Measurements from ENCODE around the gene PKN3. TPM values are rescaled to one million over a fixed set of nuclear protein-coding genes. Genes with fewer than 3 reads are reported as not detected.
"Not testable (repeated sequence)": the region's sequence is repeated elsewhere in the genome, so short reads cannot be mapped to it uniquely, and the experiment has no call there.

Gene PKN3
- total RNA-seq, 2 donors from 2014 or later, result 4.5 to 8.6 TPM

GRCh38 chr9:128657796-128658195 is 44.5 kb upstream of the PKN3 start:
- H3K27me3 ChIP-seq, result no peaks in the 10 kb centered on the region
- peaks cover 0 to 6% of the 10 kb centered on the region in 2 donors for H3K4me1 ChIP-seq
- H3K36me3 ChIP-seq, result no peaks in the 10 kb centered on the region
- H3K9me3 ChIP-seq, result no peaks in the 10 kb centered on the region
- TF ChIP-seq CTCF (IDR thresholded peaks at IDR 0.05), result no peak
- no peak overlapping the region for H3K4me3 ChIP-seq
- no peak for DNase-seq (ENCODE audit: low spot score)
- H3K27ac ChIP-seq, result no peak overlapping the region

GRCh38 chr9:128666481-128666941 is 35.8 kb upstream of the PKN3 start:
- H3K27ac ChIP-seq; H3K36me3 ChIP-seq; H3K9me3 ChIP-seq; H3K27me3 ChIP-seq; H3K4me1 ChIP-seq; DNase-seq (ENCODE audit: low spot score); H3K4me3 ChIP-seq: not testable (repeated sequence)

GRCh38 chr9:128669786-128670185 is 32.5 kb upstream of the PKN3 start:
- Histone ChIP-seq H3K4me3 (no peak overlapping the region), H3K36me3 (no peaks in the 10 kb centered on the region), H3K4me1 (no peaks in the 10 kb centered on the region), H3K27ac (no peak overlapping the region), H3K9me3 (no peaks in the 10 kb centered on the region), H3K27me3 (no peaks in the 10 kb centered on the region)
- DNase-seq (ENCODE audit: low spot score), result no peak
- TF ChIP-seq CTCF (IDR thresholded peaks at IDR 0.05), result no peak

- H3K4me3 ChIP-seq, result no peak overlapping the region
Observed at GRCh38 chr9:128675382-128675781, 26.9 kb upstream of the PKN3 start.

GRCh38 chr9:128677794-128678193 is 24.5 kb upstream of the PKN3 start:
- no peaks in the 10 kb centered on the region for H3K27me3 ChIP-seq
- H3K4me1 ChIP-seq, result no peaks in the 10 kb centered on the region
- no peak for DNase-seq (ENCODE audit: low spot score)
- H3K27ac ChIP-seq, result no peak overlapping the region
- no peak for TF ChIP-seq CTCF (IDR thresholded peaks at IDR 0.05)
- no peak overlapping the region for H3K4me3 ChIP-seq
- no peaks in the 10 kb centered on the region for H3K9me3 ChIP-seq
- no peaks in the 10 kb centered on the region for H3K36me3 ChIP-seq

More at GRCh38 chr9:128675382-128675781, 26.9 kb upstream of the PKN3 start:
- Histone ChIP-seq H3K36me3 (no peaks in the 10 kb centered on the region), H3K27ac (no peak overlapping the region), H3K4me1 (no peaks in the 10 kb centered on the region), H3K9me3 (no peaks in the 10 kb centered on the region), H3K27me3 (no peaks in the 10 kb centered on the region)
- DNase-seq (ENCODE audit: low spot score), result no peak
- no peak for TF ChIP-seq CTCF (IDR thresholded peaks at IDR 0.05)

- H3K4me1 ChIP-seq, result peaks cover 0 to 31% of the 10 kb centered on the region in 2 donors
- DNase-seq (ENCODE audit: low spot score), result no peak
- no peak for TF ChIP-seq CTCF (IDR thresholded peaks at IDR 0.05)
- no peaks in the 10 kb centered on the region for H3K36me3 ChIP-seq
- peak overlapping the region; percentile 72 to 73 for H3K27ac ChIP-seq
- no peaks in the 10 kb centered on the region for H3K27me3 ChIP-seq
- peak overlapping the region; percentile 52 to 60 for H3K4me3 ChIP-seq
- H3K9me3 ChIP-seq, result no peaks in the 10 kb centered on the region
Observed at GRCh38 chr9:128683340-128684064, 18.8 kb upstream of the PKN3 start.
